GM19193 (cell line): Measurements from ENCODE around the gene CCZ1.
"Not testable (repeated sequence)": the region's sequence is repeated elsewhere in the genome, so short reads cannot be mapped to it uniquely, and the experiment has no call there.

Source experiments
- POLR2A ChIP-seq: IDR thresholded peaks from 4 replicates; pipeline ENCODE4 v1.6.1; 2011; ENCODE audit not compliant: insufficient read depth, insufficient read length; ENCODE audit errors: extremely low read depth

Gene CCZ1

DNA sequence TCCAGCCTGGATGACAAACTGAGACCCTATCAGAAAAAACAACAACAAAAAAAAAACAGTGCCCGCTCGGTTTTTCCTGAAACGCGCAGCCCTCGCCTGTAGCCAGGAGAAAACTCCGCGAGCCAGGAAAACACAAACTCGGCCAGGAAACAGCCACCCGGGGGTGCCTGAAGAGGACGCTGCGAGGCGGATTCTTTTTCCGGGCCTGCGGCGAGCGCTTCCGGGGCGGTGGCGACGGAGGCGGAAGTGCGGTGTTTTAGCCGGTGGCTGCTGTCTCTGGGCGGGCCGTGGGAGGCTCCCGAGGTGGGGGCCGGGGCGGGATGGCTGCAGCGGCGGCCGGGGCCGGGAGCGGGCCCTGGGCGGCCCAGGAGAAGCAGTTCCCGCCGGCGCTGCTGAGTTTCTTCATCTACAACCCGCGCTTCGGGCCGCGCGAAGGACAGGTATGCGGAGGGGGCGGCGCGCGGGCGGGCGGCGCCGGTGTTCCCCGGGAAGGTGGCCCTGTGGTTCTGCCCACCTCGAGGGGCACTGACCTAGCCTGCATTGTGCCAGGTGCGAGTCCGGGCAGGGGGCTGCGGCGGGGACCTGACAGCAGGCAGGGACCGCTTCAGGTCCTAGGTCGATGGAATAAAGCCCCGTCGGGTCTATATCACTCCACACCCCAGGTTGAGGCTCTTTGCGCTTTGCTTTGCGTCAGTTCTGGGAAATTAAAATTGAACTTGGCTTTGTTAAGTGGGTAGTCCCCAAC lies at the start of gene CCZ1:
Gene CCZ1, plus strand, starts transcription at position 254 of the 745 bp plus-strand sequence. Its CDS starts 67 bp downstream, at position 321.
- TF ChIP-seq POLR2A, result peak; percentile 41

DNA sequence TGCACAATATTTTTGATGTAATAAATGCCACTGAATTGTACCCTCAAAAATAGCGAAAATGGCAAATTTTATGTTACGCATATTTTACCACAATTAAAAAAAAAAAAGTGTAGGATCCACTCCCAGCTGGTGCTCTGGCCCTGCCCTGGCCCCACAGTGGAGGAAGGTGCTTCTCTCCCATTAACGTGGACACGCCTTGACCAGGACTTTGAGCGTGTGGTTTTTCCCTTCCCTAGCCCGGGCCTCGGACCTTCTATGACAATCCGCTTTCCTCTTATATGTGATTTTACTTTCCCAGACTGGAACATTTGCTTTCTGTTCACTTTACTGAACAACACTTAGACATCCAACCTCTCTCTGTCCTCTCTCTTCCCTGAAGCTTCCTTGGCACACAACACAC lies 47.6 kb upstream of the CCZ1 start:
- no peak for TF ChIP-seq POLR2A

DNA sequence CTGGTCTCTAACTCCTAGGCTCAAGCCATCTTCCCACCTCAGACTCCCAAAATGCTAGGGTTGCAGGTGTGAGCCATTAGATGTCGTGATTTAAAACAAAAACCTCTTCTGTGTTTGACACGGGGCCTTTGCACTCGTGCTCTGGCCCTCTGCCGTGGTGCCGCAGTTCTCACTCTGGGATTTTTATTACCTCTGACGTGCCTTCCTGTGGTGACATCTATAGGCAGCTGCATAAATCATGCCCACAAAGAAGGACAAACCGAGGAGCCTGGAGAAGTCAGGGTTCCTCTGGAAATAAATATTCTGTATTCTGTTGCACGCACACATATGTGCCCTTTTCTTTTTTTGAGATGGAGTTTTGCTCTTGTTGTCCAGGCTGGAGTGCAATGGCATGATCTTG lies 43.8 kb upstream of the CCZ1 start:
- no peak for TF ChIP-seq POLR2A

DNA sequence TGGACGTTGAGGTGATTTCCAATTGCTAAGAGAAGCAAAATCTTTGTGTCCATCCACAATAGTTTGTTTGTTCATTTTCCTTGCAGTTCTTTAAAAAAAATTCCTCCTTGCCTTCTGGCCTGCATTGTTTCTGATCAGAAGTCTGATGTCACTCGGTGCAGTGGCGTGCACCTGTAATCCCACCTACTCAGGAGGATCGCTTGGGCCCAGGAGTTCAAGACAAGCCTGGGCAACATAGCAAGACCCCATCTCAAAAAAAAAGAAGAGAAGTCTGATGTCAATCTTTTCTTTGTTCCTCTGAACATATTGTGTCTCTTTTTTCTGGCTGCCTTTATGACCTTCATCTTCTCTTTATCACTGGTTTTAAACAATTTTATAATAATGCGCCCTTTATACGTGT lies 31.5 kb upstream of the CCZ1 start:
- TF ChIP-seq POLR2A, result no peak

DNA sequence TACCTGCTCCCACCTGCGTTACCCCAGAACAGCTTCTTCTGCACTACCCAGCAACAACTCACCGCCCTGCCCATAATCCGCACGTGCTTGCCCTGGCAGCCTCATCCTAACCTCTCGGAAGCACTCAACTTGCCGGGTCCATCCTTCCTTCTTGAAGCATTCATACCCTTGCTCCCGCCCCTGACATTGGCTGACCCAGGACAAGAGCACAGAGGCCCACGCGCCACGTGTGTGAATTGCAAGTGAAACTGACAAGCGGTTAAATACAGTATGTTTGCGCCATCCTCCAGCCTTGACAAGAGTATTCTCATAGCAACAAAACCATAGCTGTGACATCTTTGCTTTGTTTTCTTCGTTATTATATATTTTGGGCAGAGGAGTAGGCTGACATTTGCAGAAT lies 28.8 kb upstream of the CCZ1 start:
- TF ChIP-seq POLR2A, result no peak

DNA sequence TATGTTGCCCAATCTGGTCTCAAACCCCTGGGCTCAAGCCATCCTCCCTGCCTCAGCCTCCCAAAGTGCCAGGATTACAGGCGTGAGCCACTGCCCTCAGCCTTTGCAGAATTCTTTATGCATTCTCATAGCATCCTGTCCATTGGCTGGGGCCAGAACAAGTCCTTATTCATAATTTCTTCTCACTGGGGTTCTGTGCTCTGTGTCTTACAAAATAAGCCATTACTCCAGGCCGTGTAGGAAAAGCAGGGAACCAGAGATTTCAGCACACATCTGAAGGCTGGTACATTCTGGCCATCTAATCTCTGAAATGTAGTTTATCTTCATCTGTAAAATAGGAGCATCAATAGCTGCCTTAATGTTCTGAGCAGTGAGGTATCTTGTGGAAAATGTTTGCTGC lies 28.2 kb upstream of the CCZ1 start:
- no peak for TF ChIP-seq POLR2A

DNA sequence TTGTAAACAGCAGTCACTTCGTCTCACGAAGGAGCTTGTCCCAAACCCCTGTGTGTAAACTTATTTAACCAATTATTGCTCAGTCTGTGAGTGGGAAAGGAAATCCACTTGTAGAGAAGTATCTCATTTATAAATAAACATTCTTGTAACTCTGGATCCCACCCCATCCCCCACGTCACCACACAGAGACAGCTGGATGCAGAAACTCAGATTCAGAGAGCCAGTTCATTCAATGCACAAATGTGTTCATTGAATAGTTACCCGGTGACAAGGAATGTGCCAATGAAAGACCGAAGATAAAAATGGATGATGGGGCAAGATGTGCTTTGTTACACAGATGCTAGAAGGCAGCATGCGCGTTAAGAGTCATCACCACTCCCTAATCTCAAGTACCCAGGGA lies 26.2 kb upstream of the CCZ1 start:
- no peak for TF ChIP-seq POLR2A

DNA sequence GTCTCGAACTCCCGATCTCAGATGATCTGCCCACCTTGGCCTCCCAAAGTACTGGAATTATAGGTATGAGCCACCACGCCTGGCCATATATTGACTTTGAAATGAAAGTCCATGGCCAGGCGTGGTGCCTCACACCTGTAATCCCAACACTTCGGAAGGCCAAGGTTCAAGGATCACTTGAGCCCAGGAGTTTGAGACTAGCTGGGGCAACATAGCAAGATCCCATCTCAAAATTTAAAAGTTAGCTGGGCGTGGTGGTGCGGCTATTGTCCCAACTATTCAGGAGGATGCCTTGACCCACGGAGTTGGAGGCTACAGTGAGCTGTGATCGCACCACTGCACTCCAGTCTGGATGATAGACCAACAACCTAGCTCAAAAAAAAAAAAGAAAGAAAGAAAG lies 6.0 kb upstream of the CCZ1 start:
- no peak for TF ChIP-seq POLR2A

DNA sequence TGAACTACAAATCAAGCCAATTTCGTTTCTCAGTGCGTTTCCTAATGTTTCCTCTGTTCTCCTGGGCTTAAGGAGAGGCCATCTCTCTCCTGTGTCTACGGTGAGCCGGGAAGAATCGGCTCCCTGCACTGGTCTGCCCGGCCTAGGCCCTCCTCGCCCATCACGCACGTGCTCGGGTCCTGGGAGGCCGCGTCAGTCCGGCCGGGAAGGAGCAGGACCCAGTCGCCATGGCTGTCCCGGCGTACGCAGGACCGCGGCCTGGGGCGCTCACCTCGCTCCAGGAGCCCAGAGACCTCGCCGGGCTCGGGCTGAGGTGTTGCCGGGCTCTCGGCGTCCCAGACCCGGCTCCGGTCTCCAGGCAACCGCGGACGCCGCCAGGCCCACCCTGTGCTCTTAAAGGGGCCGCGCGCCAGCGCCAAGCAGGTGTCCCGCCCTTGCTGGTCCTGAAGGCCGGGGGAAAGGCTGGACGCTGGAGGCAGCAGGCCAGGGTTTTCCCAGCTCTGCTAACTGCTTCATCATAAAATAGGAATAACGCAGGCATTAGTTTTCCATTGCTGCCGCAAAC lies 71.9 kb downstream of the CCZ1 start, which contains the start of gene RSPH10B:
Gene RSPH10B, minus strand, starts transcription at position 343 of the 565 bp plus-strand sequence. CDS start 3,573 bp downstream, outside the sequence.
- not testable (repeated sequence) for TF ChIP-seq POLR2A
